Measurements from ENCODE around the gene IMMP1L.

The IMMP1L gene

DNA sequence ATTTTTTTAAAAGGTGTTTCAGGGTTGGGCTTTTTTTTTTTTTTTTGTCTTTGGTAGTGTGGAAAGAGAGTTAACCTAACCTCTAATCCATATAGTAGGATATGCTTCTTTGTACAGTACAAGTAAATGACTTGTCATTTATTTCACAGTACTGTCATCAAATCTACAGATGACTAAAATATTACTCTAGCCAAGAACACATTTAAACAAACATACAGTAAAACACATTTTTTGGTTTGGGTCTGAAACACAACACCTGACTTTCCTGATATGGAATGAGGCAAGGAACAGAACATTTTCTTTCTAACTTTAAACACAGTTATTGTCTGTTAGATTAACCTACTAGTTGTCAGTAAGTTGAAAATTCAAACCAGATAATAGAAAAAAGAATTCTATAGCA lies 68.1 kb downstream of the IMMP1L start:
- no peak overlapping the region for H3K27ac ChIP-seq
- TF ChIP-seq, protein P1, sequence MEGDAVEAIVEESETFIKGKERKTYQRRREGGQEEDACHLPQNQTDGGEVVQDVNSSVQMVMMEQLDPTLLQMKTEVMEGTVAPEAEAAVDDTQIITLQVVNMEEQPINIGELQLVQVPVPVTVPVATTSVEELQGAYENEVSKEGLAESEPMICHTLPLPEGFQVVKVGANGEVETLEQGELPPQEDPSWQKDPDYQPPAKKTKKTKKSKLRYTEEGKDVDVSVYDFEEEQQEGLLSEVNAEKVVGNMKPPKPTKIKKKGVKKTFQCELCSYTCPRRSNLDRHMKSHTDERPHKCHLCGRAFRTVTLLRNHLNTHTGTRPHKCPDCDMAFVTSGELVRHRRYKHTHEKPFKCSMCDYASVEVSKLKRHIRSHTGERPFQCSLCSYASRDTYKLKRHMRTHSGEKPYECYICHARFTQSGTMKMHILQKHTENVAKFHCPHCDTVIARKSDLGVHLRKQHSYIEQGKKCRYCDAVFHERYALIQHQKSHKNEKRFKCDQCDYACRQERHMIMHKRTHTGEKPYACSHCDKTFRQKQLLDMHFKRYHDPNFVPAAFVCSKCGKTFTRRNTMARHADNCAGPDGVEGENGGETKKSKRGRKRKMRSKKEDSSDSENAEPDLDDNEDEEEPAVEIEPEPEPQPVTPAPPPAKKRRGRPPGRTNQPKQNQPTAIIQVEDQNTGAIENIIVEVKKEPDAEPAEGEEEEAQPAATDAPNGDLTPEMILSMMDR (conservative IDR thresholded peaks at IDR 0.05): no peak

DNA sequence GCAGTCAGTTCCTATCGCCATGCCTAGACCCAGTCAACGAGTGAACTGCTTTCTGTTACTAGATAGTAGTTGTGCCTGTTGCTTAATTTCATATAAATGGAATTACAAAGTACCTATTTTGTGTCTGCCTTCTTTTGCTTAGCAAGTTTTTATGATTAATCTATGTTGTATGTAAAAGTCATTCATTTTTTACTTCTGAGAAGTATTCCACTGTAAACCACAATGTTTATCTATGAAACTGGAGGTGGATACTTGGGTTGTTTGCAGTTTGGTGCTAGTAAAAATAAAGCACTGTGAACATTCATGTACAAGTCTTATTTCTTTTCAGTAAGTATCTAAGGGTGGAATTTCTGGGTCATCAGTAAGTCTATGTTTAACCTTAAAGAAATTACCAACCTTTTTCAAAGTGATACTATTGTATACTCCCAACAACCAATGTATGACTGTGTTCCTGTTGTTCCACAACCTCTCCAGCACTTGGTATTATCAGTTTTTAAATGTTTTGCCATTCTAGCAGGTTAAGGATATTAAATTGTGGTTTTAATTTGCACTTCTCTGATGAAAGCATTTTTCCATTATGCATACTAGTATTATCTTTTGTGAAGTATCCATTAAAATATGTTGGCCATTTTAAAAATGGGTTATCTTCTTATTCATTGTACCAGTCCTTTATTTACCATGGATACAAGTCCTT lies 71.5 kb downstream of the IMMP1L start:
- H3K27ac ChIP-seq: no peak overlapping the region
- TF ChIP-seq, protein P1 (conservative IDR thresholded peaks at IDR 0.05): no peak

DNA sequence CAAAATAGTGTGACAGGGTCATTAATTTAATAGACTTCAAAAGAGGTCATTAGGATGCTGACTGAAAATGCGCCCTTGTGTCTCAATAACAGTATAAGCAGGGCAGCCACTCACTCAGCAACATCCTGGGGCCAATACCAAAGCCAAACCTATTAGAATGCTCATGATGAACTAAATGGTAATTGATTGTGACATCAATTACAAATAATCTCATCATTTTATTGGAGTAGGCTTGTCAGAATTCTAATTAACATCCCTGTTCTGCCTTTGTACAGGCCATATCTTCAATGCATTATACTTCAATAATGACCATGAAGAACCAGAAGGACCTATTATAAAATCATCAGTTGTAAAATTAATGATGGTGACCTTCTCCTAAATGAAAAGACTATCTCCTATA lies 75.6 kb downstream of the IMMP1L start:
- no peak overlapping the region for H3K27ac ChIP-seq
- TF ChIP-seq, protein P1 (conservative IDR thresholded peaks at IDR 0.05): no peak

DNA sequence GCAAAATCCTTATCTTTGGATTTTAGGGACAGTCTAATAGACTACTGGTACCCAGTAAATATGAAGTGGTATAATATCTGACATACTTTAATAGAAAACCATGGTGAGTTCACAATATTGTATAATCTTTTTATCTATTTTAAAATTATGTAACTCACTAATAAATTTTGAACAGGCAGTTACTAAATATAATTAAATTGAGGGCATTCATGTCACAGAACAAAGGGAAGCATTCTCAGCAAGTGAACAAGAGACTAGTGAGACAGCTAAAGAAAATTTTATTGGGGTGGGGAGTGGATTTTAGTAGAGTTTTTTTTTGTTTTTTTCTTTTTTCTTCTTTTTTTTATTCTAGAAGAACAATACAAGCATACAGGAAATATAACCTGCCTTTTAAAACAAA lies 84.8 kb downstream of the IMMP1L start:
- TF ChIP-seq, protein P1 (conservative IDR thresholded peaks at IDR 0.05): no peak
- H3K27ac ChIP-seq: no peak overlapping the region

DNA sequence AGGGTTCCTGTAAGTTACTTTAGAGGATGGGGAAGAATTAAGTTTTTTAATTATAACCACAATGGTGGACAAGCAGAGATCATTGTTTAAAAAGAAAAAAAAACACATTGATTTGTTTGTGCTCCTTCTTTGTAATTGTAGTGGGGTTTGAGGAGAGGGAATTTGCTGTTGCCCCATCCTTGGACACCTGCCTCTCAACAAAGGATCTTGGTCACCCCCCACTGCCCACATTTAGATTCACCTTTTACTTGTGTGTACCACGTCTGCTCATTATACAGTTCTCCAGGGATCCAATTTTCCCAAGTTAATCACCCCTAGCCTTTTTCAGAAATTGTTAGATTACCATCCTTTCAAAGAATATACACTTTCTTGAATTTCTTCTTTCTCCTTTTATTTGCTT lies 86.7 kb downstream of the IMMP1L start:
- TF ChIP-seq, protein P1 (conservative IDR thresholded peaks at IDR 0.05): no peak
- H3K27ac ChIP-seq: no peak overlapping the region

DNA sequence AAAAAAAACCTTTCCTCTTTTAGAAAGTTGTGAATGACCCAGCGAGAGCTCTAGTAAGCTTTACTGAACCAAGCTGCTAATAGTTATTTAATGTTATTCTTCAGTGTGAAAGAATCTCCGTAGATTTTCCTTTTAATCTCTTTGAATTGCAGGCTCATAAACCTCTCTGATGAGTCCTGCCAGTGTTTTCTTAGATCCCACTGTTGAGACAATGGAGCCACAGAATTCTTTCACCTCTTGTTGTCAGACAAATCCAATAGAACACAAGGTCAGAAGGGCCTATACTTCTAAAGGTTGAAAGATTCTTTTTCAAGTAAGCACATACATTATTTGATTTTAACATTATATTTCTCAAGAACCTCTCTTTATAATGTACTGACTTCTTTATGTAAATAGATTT lies 87.6 kb downstream of the IMMP1L start:
- TF ChIP-seq, protein P1 (conservative IDR thresholded peaks at IDR 0.05): no peak
- no peak overlapping the region for H3K27ac ChIP-seq

DNA sequence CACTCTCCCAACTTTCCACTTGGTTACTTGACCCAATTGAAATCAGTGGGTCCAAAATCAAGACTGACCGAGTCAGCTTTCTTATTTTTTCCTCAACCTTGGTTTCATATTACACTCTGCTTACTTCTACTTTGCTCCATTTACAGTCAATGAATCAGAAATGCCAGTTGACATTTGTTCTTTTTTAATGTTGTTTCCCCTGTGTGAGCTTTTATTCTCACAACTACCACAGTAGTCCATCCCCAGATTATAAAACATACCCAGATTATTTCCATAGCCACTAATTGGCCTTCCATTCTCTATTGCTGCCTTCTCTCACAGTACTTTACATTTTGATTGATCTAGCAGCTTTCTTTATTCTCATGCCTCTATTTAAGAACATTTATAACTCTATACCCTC lies 89.8 kb downstream of the IMMP1L start:
- TF ChIP-seq, protein P1 (conservative IDR thresholded peaks at IDR 0.05): no peak
- no peak overlapping the region for H3K27ac ChIP-seq

Data from VCaP (cell line).